GM18508 (cell line): ENCODE measurements around the gene B3GALNT1.

Experiments
- ATAC-seq: cut with Tn5 transposase; IDR thresholded peaks from one replicate; pipeline ENCODE4 v1.9.1; 2021; ENCODE audit warnings: moderate number of reproducible peaks; ENCODE audit not compliant: insufficient read depth, unreplicated experiment

Gene B3GALNT1

DNA sequence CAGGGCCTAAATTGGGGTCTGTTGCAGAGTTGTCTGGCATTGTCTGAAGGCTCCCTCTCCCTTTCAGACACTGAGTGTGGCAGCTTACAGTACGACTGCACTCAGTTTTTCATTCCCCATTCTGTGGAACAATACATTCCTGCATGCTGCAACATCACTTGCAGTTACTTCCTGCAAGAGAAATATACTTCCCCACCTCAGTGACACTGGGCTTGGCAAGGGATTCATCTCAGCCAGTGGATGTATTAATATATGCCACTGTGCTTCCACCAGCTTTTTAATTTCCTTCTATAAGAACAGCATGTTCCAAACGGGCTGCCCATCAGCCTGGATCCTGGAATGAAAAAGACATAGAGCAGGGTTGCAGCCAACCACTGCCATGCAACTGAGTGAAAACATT is 23.1 kb downstream of the B3GALNT1 start:
- ATAC-seq: no peak

DNA sequence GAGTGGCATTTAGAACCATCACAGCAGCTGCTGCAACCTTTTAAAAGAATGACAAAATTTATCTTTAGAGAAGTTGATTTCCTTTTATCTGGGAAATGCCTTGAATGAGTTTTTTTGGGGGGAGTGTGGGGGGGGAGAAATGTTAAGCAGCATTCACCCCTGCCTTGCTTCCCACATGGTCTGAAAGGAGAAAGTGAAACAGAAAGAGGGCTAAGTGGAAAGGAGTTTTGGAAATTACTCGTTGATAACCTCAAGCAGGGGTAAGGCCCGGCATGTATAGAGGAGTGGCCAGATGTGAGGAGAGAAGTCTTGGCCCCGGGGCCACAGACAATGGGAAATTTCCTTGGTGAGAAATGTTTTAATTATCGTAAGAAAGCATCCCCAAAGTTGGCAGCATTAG is 23.5 kb downstream of the B3GALNT1 start:
- ATAC-seq: peak; percentile 89

DNA sequence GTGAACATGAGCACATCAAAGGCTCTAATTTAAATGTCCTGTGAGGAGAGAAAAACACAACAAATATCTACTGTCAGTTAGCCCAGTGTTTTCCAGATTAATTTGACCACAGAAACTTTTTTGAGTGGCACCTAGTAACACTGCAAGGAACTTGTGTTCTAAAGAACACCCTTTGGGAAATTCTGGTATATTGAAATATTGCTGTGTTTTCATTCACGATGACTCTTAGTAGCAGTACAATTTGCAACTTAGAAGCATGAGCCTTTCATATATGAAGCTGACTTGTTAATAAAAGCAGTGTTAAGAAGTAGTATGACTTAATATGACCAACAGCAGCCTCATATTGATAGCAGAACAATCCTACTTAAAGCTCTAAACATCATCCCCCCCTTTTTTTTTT is 32.0 kb downstream of the B3GALNT1 start:
- no peak for ATAC-seq

DNA sequence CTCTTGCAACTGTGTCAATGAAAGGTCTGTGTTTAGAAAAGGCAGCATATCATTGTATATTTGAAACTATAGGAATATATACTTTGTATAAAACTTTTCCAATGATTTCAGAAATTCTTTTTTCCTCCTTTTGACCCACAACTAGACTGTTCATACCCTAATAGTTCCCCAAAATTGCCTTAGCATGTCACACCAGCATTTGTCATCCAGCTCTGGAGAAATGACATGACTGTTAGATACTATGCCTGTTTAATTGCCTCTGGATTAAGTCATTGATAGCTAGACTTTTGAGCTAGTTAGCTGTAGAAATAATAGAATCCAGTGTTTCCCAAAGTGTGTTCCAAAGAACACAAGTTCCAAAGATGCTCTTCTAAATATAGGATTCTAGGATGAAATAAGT is 32.4 kb downstream of the B3GALNT1 start:
- ATAC-seq: no peak

DNA sequence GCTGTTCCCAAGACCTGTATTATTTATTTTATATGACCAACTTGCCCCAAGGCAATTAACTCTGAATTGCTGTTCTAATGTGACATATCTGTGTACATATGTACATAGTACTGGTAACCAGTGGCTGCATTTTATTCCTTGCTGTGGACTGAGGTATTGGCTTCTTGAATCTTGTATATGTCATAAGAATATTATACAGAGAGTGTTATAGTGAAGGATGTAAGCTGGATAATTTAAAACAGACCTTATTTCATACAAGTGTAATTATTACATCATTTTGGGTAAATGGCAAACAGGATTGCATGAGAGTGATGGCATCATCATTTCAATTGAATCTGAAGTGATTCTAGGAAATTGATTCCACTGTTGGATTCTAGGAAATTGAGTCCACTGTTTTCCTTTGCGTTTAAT is 32.9 kb downstream of the B3GALNT1 start:
- ATAC-seq: no peak

DNA sequence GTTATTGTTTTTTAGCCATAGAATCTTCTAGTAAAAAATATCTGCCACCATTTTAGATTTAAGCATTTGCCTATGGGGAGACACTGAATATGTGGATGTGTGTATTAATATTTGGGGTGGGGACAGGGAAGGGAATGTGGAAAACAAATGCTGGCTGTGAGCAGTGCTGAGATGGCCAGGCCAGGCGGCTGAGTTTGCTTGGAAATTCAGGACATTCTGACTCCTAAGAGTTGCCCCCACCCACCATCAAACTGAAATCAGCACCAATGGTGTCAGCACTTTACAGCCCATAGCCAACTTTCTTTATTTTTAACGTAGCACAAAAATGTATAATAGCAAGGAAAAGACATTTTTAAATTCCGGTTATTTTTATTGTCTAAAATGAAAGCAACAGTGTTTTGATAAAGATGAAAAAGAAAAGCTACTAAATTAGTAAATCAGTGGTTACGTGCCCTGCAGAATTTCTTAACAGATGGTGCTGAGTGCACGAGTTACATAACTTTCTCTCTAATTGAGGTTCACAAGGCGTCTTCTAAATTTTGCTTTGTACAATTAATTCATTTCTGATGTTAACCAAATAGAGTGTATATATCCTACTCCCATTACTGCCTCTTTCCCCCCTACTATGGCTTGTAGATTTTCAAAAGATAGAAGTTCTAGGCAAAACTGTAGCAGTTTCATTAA is 34.0 kb downstream of the B3GALNT1 start:
- ATAC-seq: no peak

DNA sequence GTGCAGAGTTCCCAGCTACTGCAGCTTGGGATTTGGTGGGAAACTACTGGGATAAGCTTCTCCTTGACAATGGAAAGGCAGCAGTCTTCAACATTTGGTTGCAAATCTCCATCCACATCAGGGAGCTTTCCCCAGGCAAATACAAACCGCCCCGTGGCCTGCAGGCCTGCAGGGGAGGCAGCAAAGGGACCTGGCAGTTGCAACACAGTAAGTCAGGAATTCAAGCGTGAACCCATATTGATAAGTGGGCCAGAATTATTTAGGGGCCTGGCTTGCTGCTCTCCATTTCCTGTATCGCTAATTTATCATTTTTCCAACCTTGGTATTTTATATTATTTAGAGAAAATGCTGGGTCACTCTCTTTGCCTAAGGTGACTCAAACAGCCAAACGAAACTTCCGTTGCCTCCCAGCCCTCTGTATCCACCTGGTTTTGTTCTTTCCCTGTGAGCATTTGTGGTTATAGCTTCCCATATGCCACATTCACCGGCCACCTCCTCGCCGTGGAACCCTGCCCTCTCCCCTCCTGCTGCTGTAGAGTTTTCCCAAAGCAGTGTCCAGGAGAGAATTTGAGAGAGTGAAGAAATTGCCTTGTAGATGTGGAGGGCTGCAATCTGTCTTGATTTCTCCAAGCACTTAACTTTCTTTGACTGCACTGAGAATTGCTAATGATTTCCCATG is 34.8 kb downstream of the B3GALNT1 start:
- no peak for ATAC-seq

DNA sequence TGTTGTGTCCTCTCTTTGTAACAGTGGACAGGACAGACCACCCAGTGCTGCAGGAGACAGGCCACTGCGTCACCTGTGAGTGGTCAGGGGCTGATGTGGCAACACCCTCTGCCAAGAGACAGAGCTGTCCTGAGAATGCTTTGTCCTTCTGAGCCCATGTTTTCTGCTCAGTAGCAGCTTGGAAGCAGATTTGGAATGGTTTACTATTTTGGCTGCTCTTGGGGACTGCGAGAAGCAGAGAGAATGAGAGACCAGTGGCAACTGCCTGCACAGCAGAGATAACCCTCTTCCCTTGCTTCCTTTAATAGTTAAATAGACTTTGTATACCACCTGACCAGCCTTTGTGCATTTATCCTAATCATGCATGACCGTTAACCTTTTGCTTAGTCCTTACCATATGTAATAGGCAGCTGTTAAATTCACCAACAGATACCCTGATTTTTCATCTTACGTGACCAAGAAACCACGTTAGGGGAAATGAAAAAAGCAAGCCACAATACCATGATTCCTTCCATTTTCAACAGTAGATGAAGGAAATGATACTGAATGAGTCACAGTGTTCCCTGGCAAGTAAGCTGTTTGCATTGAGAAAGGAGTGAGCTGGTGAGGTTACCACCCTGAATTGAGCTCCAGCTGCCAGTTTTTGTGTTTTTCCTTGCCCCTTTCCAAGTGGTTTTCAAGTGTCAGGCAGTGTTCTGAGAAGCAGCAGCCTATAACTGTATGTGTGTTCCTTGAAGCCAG is 35.5 kb downstream of the B3GALNT1 start:
- ATAC-seq: peak; percentile 98

DNA sequence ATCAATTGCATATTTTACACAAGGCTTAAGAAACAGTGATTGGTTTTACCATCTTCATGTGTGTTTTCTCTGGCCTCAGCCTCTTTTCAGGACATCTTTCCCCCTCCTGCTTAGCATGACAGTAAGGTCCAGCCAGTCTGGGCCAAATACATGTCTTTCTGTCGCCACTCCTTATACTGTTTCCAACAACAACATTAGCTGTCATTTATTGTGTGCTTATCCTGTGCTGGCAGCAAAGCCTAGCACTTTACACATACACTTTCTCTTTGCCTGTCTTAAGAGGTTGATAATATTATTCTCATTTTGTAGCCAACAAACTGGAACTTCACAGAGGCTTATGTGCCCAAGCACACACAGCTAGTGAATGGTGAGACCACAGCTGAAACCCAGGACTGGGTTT is 37.8 kb downstream of the B3GALNT1 start:
- no peak for ATAC-seq

DNA sequence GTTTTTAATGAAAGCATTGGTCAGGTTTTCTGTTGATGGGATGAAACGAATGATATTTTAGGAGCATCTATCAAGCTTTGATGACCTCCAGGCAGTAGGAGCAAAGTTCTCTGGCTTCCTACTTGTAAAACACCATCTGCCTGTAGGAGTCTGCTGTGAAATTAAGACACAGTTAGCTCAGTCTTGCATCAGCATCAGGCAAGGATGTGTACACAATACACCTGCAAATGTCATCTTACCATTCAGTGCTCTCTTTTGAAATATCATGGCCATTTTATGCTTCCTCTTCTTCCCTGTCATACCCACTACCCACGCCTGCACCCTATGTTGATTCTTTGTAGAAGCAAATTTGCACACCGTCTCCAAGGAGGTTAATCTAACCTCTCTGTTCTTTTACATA is 38.2 kb downstream of the B3GALNT1 start:
- no peak for ATAC-seq

DNA sequence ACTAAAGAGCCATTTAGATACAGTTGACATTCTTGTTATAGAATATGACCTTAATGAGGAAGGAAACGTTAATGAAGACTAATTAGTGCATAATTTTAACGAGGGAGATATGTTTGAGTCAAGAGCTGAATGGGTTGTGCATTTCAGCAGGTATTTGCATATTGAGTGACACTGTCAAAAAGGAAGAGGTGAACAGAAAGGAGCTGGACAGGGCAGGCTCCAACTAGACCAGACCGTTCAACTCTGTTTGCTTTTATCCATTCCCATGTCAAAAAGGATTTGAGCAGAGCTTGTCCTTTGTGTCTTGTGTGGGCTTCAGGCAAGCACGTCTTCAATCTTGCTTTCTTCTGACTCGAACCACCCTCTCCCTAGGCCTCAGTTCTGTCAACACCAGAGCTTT is 40.7 kb downstream of the B3GALNT1 start:
- ATAC-seq: no peak

DNA sequence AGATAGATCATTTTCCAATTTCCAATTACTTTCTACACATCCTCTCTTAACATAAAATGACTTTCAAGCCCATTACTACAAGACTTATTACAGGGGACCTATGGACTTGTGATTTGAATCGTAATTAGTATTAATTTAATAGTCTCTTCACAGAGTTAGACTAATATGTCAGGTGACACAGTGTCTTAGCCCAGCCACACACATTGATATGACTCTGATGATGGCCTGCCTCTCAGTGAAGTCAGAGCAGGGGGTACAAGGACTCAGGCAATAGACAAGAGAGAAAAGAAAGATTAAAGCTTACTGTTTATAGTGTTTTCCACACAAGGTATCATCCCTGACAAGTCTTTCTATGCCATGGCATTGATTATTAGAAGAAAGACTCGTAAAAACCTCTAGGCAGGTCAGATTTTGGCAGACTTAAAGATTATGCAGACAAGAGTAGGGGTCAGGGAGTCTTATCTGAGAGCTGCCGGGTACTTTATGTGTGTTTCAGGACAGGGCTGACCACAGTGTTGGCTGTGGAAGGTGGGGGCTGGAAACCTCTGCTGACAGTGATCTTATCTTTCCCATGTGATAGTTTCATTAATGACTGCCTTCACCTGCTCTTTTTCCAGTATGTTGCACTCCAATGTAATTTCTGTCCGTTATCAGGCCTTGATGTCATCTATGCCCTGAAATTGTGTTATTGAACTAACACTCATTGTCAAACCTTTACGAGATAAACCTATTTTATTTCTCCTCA is 50.1 kb downstream of the B3GALNT1 start:
- ATAC-seq: no peak

DNA sequence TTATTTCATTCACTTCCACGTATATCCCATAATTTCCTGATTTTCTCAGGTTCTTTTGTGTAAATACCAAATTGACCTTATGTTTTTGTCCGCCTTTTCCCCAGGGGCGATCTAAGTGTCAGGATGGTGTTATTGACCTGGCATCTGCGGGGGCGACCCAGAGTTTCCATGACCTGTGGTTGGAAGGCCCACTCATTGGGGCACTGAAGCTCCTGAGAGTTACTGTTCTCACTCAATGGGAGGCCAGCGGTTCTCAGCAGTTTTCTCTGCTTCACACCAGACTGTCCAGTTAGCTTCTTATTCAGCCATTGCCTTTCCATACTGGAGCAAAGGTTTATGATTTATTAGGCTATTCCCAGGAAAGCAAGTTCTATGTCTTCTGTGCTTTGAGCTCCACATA is 53.3 kb downstream of the B3GALNT1 start:
- no peak for ATAC-seq

DNA sequence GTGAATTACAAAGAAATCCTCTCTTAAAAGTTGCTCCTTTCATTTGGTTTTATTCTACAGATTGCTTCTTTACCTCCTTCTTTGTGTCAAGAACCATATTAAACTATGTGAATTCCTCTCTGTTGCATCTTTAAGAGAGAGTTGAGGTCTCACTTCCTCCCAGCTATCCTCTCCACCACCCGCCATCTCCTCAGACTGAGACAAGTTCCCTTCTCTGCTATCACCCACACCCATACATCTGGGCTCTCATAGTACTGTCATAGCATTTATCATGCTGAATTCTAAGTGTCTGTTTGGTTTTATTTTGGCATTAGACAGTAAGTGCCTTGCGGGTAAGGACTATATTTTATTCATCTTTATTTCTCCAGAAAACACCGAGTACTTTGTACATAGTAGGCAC is 54.2 kb downstream of the B3GALNT1 start:
- ATAC-seq: no peak

DNA sequence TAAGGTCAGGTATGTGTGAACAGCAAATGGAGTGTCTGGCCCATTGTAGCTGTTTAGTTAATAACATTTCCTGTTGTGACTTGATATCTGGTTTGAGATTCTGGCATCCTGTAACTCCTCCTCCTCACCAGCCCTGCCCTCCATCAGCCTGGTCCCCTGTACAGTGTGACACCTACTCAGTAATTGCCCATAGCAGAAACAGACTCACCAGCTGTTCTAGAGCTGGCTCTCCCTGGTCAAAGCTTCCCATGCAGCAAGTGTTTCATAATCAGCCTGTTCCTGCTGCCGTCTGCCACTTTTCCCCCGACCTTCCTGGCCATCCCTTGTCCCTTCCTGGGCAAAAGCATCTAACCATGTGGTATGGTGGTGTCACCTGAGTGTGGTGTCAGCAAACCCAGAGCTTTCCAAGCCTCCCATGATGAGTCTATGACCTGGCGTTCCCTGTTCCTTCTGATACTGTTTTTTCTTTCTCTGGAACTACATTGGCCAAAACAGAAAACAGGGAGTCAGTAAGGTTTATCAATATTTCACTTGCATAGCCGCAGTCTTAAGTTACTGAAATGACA is 55.4 kb downstream of the B3GALNT1 start:
- no peak for ATAC-seq

DNA sequence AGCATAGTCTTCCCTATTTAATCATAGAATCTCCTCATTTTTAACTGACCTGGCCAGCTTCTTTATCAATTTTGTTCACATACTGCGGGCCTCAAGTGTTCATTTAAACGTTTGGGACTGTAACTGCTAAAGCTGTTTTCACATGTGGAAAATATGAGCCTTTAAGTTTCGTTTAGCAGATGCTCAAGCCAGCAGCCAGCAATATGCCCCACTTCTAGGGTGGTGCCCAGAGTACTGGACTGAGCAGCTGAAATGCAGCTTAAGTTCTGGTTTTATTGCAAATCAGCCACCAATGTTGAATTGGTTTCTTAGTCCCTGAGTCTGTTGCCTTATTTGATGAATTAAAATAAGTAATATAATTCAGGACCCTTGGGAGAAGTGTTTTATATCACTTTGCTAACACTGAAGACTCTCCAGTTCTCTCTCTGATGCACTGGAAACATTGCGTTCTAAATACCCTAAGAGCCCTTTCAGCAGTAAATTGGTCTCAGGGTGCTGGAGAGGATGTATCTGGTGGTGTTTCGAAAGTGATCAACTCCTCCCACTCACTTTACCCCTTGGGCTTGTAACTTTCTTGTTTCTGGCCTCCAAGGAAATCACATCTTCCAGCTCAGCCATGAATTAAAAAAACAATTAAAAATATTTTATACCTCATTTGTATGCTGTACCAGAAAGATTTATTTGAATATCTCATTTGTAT is 61.7 kb downstream of the B3GALNT1 start:
- ATAC-seq: peak; percentile 74

DNA sequence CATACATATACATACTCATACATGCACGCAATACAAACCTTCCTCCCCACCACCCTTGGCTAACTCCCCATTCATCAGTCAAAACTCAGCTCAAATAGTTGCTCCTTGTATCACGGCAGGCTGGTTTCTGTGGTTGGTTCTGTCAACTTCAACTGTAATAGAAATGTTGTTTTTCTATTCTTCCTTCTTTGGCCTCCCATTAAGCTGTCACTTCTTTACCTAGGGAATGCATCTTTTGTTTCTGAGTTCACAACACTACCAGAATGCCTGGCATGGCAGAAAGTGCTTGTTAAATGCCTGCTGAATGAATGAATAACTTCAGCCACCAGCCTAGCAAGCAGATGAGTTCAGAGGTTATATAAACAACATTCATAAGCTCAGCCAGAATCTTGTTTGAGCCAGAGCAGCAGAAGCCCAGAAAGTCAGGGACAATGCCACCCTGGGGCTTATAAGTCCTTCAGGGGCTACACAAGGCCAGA is 63.1 kb downstream of the B3GALNT1 start:
- no peak for ATAC-seq

DNA sequence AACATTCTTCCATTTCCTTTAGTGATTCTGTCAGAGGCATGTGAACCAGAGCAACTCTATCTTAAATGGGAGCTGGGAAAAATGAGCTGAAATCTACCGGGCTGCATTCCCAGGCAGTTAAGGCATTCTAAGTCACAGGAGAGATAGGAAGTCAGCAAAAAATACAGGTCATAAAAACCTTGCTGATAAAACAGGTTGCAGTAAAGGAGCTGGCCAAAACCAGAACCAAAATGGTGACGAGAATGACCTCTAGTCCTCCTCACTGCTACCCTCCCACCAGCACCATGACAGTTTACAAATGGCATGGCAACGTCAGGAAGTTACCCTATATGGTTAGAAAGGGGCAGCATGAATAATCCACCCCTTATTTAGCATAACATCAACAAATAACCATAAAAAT is 66.4 kb downstream of the B3GALNT1 start:
- no peak for ATAC-seq

DNA sequence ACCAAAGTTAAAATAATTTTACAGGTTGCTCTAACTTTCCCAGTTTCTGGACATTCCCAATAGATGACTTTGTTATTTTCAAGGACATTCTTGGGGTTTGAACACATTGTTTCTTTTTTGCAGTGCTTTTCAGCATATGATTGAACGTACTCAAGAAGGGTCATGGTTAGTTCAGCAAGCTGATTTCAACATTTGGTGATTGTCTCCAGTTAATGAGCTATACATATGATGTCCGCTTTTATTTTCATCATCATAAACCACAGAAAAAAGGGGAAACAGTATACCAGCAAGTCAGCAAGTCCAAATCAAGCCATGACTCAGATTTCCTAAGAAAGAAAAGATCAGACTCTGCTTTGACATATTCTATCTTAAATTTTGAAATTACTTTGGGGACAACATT is 69.4 kb downstream of the B3GALNT1 start:
- ATAC-seq: no peak
